ENCODE measurements around the gene NIFK.

NIFK gene

DNA sequence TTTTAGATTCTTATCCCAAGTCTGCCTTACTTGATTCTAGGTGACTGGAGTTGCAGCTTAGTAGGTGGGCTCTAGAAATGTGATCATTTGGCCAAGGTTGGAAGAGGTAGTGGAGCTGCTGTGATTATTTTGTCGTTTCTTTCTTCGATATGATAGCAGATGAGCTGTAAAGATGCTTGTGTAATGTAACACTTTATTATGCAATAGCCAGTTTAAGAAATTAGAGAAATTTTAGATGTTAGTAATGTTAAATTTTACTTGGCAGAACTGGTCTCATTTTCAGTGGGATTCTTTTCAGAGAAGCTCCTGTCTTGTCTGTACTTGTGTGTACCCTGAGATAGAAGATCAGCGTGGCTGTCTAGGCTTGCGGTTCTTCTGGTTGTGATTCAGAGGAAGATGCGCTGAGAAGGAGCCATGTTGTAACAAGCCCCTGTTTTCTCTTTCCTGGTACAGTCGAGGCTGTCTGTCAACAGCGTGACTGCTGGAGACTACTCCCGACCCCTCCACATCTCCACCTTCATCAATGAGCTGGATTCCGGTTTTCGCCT lies 28.1 kb upstream of the NIFK start:
- DNase-seq: no peak
- Histone ChIP-seq H3K4me3 (ENCODE audit: low read depth, low read length) (no peak overlapping the region), H3K27me3 (replicated peaks) (no peaks in the 10 kb centered on the region), H3K27ac (no peak overlapping the region), H3K36me3 (replicated peaks) (peaks cover 39% of the 10 kb centered on the region)
- in situ Hi-C loops (cut with HindIII; ENCODE audit: low pct_ligation_motif_present, low sequenced_read_pairs): no loop called here
- TF ChIP-seq CTCF (IDR thresholded peaks at IDR 0.05; ENCODE audit: low read depth, low read length, missing control alignments): no peak

DNA sequence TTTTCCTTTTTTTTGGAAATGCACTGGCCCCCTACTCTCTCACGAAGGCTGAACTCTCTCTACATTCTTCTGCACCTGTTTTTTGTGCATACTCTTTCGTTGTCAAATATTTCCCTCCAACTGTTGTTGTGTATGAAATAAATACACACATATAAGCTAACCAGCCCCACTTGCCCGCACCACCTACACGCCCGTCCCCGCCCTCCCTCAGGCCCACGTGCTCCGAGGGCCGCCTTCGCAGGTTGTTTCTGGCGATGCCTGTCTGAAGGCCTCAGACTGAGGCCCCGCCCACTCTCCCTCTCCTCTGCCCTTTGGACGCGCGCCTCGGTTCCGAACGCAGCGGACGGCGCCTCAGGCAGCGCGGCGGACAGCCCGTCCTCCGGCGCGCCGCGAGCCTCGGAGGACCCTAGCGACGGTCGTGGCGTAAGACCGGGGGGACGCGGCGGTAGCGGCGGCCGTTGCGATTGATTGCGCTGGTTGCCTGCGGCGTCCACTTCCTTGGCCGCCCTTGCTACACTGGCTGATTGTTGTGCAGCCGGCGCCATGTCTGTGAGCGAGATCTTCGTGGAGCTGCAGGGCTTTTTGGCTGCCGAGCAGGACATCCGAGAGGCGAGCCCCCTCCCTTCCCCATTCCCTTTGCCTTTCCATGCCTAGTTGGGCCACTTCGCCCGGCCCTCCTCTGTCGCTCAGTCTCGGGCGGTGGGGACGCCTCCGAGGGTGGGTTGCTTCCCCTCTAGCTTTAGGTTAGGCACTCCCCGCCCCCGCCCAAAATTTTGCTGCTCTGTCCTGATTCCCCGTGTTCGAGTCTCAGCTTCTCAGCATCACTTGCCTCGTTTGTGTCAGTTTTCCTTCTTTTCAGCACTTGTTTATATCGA lies 18.8 kb upstream of the NIFK start, which contains the start of gene TSN:
TSS of gene TSN (plus strand) at position 415 of the 875 bp plus-strand sequence. CDS start at position 544, 129 bp downstream.
- H3K36me3 ChIP-seq (replicated peaks): peaks cover 5% of the 10 kb centered on the region
- DNase-seq: peak; percentile 95
- H3K27me3 ChIP-seq (replicated peaks): no peaks in the 10 kb centered on the region
- in situ Hi-C loops (cut with HindIII; ENCODE audit: low pct_ligation_motif_present, low sequenced_read_pairs): no loop called here
- peak within 1 kb of the TSS; percentile 57 for H3K27ac ChIP-seq
- TF ChIP-seq CTCF (IDR thresholded peaks at IDR 0.05; ENCODE audit: low read depth, low read length, missing control alignments): no peak
- peak within 1 kb of the TSS; percentile 99 for H3K4me3 ChIP-seq (ENCODE audit: low read depth, low read length)

DNA sequence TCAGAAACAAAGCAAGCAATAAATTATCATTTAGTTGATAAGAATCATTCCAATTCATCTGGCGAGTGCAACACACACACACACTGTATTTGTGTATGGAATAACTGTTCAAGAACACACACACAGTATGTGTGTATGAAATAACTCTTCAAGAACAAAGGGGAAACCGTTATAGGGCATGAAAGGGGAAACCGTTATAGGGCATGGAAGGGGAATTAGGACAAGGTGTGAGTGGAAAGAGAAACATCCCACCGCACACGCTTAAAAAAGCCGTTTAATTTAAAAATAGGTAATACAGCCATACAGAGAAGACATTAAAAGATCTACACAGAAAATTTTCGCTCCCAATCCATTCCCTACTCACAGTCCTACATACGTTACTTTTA lies 18.2 kb upstream of the NIFK start:
- no peak overlapping the region for H3K27ac ChIP-seq
- peak overlapping the region; percentile 71 for H3K4me3 ChIP-seq (ENCODE audit: low read depth, low read length)
- H3K27me3 ChIP-seq (replicated peaks): no peaks in the 10 kb centered on the region
- TF ChIP-seq CTCF (IDR thresholded peaks at IDR 0.05; ENCODE audit: low read depth, low read length, missing control alignments): no peak
- DNase-seq: no peak
- H3K36me3 ChIP-seq (replicated peaks): peaks cover under 1% of the 10 kb centered on the region
- in situ Hi-C loops (cut with HindIII; ENCODE audit: low pct_ligation_motif_present, low sequenced_read_pairs): no loop called here

GRCh38 chr2:121748202-121748601 lies 11.5 kb upstream of the NIFK start:
- in situ Hi-C loops (cut with HindIII; ENCODE audit: low pct_ligation_motif_present, low sequenced_read_pairs): no loop called here
- no peaks in the 10 kb centered on the region for H3K36me3 ChIP-seq (replicated peaks)
- no peak overlapping the region for H3K4me3 ChIP-seq (ENCODE audit: low read depth, low read length)
- H3K27me3 ChIP-seq (replicated peaks): no peaks in the 10 kb centered on the region
- peak; percentile 70 for TF ChIP-seq CTCF (IDR thresholded peaks at IDR 0.05; ENCODE audit: low read depth, low read length, missing control alignments)
- peak; percentile 55 for DNase-seq
- no peak overlapping the region for H3K27ac ChIP-seq

GRCh38 chr2:121746071-121746578 lies 9.4 kb upstream of the NIFK start:
- Histone ChIP-seq H3K4me3 (ENCODE audit: low read depth, low read length) (no peak overlapping the region), H3K27me3 (replicated peaks) (no peaks in the 10 kb centered on the region), H3K27ac (no peak overlapping the region), H3K36me3 (replicated peaks) (no peaks in the 10 kb centered on the region)
- in situ Hi-C loops (cut with HindIII; ENCODE audit: low pct_ligation_motif_present, low sequenced_read_pairs): no loop called here
- DNase-seq: no peak
- TF ChIP-seq CTCF (IDR thresholded peaks at IDR 0.05; ENCODE audit: low read depth, low read length, missing control alignments): no peak
